GM12892 (cell line): ENCODE measurements around the gene ST3GAL6.

Source experiments
- POLR2A ChIP-seq: IDR thresholded peaks from 2 replicates; pipeline ENCODE4 v1.6.1; 2011; ENCODE audit warnings: low read depth, low read length, control low read depth
- POLR2AphosphoS5 ChIP-seq: IDR thresholded peaks from 2 replicates; pipeline ENCODE4 v1.6.1; 2011; ENCODE audit warnings: low read depth, low read length, control low read depth

GRCh38 chr3:98746122-98746521 lies 17.0 kb upstream of the ST3GAL6 start:
- TF ChIP-seq POLR2AphosphoS5 (no peak), POLR2A (no peak)
